ENCODE results near the gene SLIT2. TPM values are rescaled to one million over a fixed set of nuclear protein-coding genes. Genes with fewer than 3 reads are reported as not detected.

Gene SLIT2
- polyA plus RNA-seq, 1 donor from 2014 or later: 26.4 TPM

DNA sequence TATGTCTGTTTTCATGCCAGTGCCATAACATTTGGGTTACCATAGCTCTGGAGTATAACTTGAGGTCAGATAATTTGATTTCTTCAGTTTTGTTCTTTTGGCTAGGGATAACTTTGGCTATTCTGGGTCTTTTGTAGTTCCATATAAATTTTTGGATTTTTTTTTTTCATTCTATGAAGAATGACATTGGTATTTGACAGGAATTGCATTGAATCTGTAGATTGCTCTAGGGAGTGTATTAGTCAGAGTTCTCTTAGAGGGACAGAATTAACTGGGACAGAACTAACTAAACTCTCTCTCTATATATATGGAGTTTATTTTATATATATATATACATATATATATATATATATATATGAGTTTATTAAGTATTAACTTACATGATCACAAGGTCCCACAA lies 32.2 kb upstream of the SLIT2 start:
- Histone ChIP-seq H3K9ac (ENCODE audit: low read length) (no peak overlapping the region), H3F3A (ENCODE audit: insufficient read depth, low read length, poor library complexity, severe bottlenecking) (no peaks in the 10 kb centered on the region), H3K36me3 (ENCODE audit: insufficient read depth, low read length) (no peaks in the 10 kb centered on the region), H3K27me3 (ENCODE audit: insufficient read depth, low read depth, low read length) (no peaks in the 10 kb centered on the region), H3K9me2 (ENCODE audit: insufficient read depth, low read length) (no peaks in the 10 kb centered on the region), H3K4me3 (ENCODE audit: low read length) (no peak overlapping the region), H3K27ac (ENCODE audit: low read length) (no peak overlapping the region), H3K9me3 (ENCODE audit: low read length) (no peaks in the 10 kb centered on the region), H4K20me1 (ENCODE audit: insufficient read depth) (no peaks in the 10 kb centered on the region), H2AFZ (ENCODE audit: low read depth, low read length) (no peak overlapping the region), H3K79me2 (replicated peaks; ENCODE audit: insufficient read depth, low read length) (no peaks in the 10 kb centered on the region), H3K4me2 (ENCODE audit: low read length) (no peak overlapping the region)
- TF ChIP-seq, protein P1, sequence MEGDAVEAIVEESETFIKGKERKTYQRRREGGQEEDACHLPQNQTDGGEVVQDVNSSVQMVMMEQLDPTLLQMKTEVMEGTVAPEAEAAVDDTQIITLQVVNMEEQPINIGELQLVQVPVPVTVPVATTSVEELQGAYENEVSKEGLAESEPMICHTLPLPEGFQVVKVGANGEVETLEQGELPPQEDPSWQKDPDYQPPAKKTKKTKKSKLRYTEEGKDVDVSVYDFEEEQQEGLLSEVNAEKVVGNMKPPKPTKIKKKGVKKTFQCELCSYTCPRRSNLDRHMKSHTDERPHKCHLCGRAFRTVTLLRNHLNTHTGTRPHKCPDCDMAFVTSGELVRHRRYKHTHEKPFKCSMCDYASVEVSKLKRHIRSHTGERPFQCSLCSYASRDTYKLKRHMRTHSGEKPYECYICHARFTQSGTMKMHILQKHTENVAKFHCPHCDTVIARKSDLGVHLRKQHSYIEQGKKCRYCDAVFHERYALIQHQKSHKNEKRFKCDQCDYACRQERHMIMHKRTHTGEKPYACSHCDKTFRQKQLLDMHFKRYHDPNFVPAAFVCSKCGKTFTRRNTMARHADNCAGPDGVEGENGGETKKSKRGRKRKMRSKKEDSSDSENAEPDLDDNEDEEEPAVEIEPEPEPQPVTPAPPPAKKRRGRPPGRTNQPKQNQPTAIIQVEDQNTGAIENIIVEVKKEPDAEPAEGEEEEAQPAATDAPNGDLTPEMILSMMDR (IDR thresholded peaks at IDR 0.05; ENCODE audit: poor library complexity, severe bottlenecking): no peak
- no peak for TF ChIP-seq RAD21 (conservative IDR thresholded peaks at IDR 0.05)
- TF ChIP-seq EP300 (conservative IDR thresholded peaks at IDR 0.05; ENCODE audit: poor library complexity, severe bottlenecking): no peak
- TF ChIP-seq SMC3 (conservative IDR thresholded peaks at IDR 0.05; ENCODE audit: poor library complexity): no peak
- TF ChIP-seq, protein P2, sequence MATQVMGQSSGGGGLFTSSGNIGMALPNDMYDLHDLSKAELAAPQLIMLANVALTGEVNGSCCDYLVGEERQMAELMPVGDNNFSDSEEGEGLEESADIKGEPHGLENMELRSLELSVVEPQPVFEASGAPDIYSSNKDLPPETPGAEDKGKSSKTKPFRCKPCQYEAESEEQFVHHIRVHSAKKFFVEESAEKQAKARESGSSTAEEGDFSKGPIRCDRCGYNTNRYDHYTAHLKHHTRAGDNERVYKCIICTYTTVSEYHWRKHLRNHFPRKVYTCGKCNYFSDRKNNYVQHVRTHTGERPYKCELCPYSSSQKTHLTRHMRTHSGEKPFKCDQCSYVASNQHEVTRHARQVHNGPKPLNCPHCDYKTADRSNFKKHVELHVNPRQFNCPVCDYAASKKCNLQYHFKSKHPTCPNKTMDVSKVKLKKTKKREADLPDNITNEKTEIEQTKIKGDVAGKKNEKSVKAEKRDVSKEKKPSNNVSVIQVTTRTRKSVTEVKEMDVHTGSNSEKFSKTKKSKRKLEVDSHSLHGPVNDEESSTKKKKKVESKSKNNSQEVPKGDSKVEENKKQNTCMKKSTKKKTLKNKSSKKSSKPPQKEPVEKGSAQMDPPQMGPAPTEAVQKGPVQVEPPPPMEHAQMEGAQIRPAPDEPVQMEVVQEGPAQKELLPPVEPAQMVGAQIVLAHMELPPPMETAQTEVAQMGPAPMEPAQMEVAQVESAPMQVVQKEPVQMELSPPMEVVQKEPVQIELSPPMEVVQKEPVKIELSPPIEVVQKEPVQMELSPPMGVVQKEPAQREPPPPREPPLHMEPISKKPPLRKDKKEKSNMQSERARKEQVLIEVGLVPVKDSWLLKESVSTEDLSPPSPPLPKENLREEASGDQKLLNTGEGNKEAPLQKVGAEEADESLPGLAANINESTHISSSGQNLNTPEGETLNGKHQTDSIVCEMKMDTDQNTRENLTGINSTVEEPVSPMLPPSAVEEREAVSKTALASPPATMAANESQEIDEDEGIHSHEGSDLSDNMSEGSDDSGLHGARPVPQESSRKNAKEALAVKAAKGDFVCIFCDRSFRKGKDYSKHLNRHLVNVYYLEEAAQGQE (IDR thresholded peaks at IDR 0.05; ENCODE audit: borderline replicate concordance): no peak
- no peak for TF ChIP-seq MXI1 (conservative IDR thresholded peaks at IDR 0.05; ENCODE audit: poor library complexity, severe bottlenecking)
- no peak for TF ChIP-seq TAF1 (IDR thresholded peaks at IDR 0.05; ENCODE audit: low read depth)
- TF ChIP-seq EZH2 (IDR thresholded peaks at IDR 0.05; ENCODE audit: borderline replicate concordance, insufficient read depth, low read length, poor library complexity, severe bottlenecking): no peak
- no peak for TF ChIP-seq POLR2AphosphoS5 (IDR thresholded peaks at IDR 0.05)

DNA sequence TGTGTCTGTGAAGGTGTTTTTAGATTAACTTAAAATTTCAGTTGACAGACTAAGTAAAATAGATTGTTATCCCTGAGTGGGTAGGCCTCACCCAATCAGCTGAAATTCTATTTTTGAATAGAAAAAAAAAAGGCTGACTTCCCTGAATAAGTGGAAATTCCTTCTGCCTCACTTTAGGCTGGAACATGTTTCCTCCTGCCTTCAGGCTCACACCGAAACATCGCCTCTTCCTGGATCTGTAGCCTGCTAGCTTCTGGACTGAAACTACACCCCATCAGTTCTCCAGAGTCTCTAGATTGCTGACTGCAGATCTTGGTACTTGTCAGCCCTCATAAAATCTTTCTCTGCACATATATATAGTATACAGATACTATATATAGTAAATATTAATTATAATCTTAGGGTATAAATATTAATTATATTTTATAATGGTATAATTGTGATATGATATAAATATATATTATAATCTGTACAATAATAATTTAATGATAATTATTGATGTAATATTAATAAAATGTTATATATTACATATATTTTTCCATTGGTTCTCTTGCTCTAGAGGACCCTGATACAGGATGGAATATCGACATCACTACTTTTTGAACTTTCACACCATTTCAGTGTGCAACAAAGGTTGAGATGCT lies 13.7 kb upstream of the SLIT2 start:
- H3K4me2 ChIP-seq (ENCODE audit: low read length): no peak overlapping the region
- H3F3A ChIP-seq (ENCODE audit: insufficient read depth, low read length, poor library complexity, severe bottlenecking): no peaks in the 10 kb centered on the region
- no peak overlapping the region for H2AFZ ChIP-seq (ENCODE audit: low read depth, low read length)
- no peaks in the 10 kb centered on the region for H3K36me3 ChIP-seq (ENCODE audit: insufficient read depth, low read length)
- no peaks in the 10 kb centered on the region for H3K9me2 ChIP-seq (ENCODE audit: insufficient read depth, low read length)
- no peaks in the 10 kb centered on the region for H4K20me1 ChIP-seq (ENCODE audit: insufficient read depth)
- no peaks in the 10 kb centered on the region for H3K27me3 ChIP-seq (ENCODE audit: insufficient read depth, low read depth, low read length)
- no peak overlapping the region for H3K9ac ChIP-seq (ENCODE audit: low read length)
- no peak overlapping the region for H3K4me3 ChIP-seq (ENCODE audit: low read length)
- no peaks in the 10 kb centered on the region for H3K9me3 ChIP-seq (ENCODE audit: low read length)
- TF ChIP-seq RAD21 (conservative IDR thresholded peaks at IDR 0.05): no peak
- TF ChIP-seq MXI1 (conservative IDR thresholded peaks at IDR 0.05; ENCODE audit: poor library complexity, severe bottlenecking): no peak
- H3K27ac ChIP-seq (ENCODE audit: low read length): no peak overlapping the region
- H3K79me2 ChIP-seq (replicated peaks; ENCODE audit: insufficient read depth, low read length): no peaks in the 10 kb centered on the region
